Esophagus squamous epithelium (tissue), 5 donors: ENCODE results near the gene GTF2A1L. TPM values are rescaled to one million over a fixed set of nuclear protein-coding genes. Genes with fewer than 3 reads are reported as not detected.

Experiments used
- DNase-seq: peaks from one replicate; lab custom pipeline; 2025; lab: John Stamatoyannopoulos, UW
- H3K27ac ChIP-seq, 4 donors: fragments of 200-600 bp; sonication (generic); one replicate each; pipeline ENCODE4 v1.5.1; 2016 to 2019; ENCODE audit warnings: mild to moderate bottlenecking in 1 of 4
- H3K27me3 ChIP-seq, 4 donors: fragments of 200-600 bp; sonication (generic); 1 replicate in 3 of 4; 2 replicates in 1 of 4; pipeline versions ENCODE4 v1.5.1 to v1.6.0; 2017 to 2021; ENCODE audit warnings: antibody characterized with exemption in 1 of 4
- H3K36me3 ChIP-seq, 3 donors: fragments of 200-600 bp; sonication (generic); one replicate each; pipeline ENCODE4 v1.5.1; 2016 to 2019
- H3K4me1 ChIP-seq, 3 donors: fragments of 200-600 bp; sonication (generic); one replicate each; pipeline ENCODE4 v1.5.1; 2017 to 2019
- H3K4me3 ChIP-seq, 4 donors: fragments of 200-600 bp; sonication (generic); 1 replicate in 3 of 4; 2 replicates in 1 of 4; pipeline ENCODE4 v1.5.1; 2016 to 2019; ENCODE audit warnings: mild to moderate bottlenecking in 2 of 4, moderate library complexity in 1 of 4
- H3K9me3 ChIP-seq, 3 donors: fragments of 200-600 bp; sonication (generic); one replicate each; pipeline ENCODE4 v1.5.1; 2016 to 2019
- CTCF ChIP-seq, 6 experiments: fragments of 450-650 bp in 4 of 6; fragments of 200-600 bp in 2 of 6; sonication (generic) in 2 of 6; IDR thresholded peaks; one replicate each; pipeline ENCODE4 v1.5.1; 2016 to 2019; ENCODE audit warnings: antibody characterized with exemption in 6 of 6, mild to moderate bottlenecking in 4 of 6, moderate library complexity in 4 of 6
- POLR2A ChIP-seq, 4 donors: fragments of 450-650 bp; IDR thresholded peaks; one replicate each; pipeline ENCODE4 v1.6.1; 2017; ENCODE audit warnings: antibody characterized with exemption in 4 of 4, mild to moderate bottlenecking in 4 of 4, moderate library complexity in 3 of 4
- WGBS, 2 donors: methylation state at CpG; one replicate each; pipeline ENCODE4 v1.1.5; 2018; 5-methylcytosine and 5-hydroxymethylcytosine counted together
- intact Hi-C: fragments of 100-400 bp; cut with DNase I; formaldehyde crosslinking; loops from one replicate; pipeline ENCODE4 v1.15.0; 2022
- total RNA-seq, 4 donors: library from RNA; depleted of rRNA; stranded (reverse); fragments of >200 nt; gene quantifications; one replicate each; pipeline ENCODE4 v1.1.0, GENCODE V29; 2016
- donor health status: DM: yes; HTN: yes; CAD: no.

Gene GTF2A1L
- total RNA-seq, 4 donors from 2014 or later, result 0.22 to 4.0 (median 3.6) TPM; not detected in 1

GRCh38 chr2:48709096-48710034, 91.7 kb downstream of the GTF2A1L start:
- Histone ChIP-seq H3K4me3 (no peak overlapping the region), H3K4me1 (peaks cover 0 to 2% (median 0%) of the 10 kb centered on the region in 3 donors), H3K27me3 (no peaks in the 10 kb centered on the region), H3K9me3 (no peaks in the 10 kb centered on the region), H3K36me3 (no peaks in the 10 kb centered on the region), H3K27ac (no peak overlapping the region)
- WGBS, 2 donors, result 62 to 67% methylated on average over 7 of the region's 7 CpGs
- TF ChIP-seq CTCF (IDR thresholded peaks at IDR 0.05) (no peak), POLR2A (IDR thresholded peaks at IDR 0.05) (no peak)
- no peak for DNase-seq
- intact Hi-C loops, result no loop called here

GRCh38 chr2:48711343-48711742, 93.7 kb downstream of the GTF2A1L start:
- Histone ChIP-seq H3K4me1 (peaks cover 0 to 19% (median 12%) of the 10 kb centered on the region in 3 donors), H3K36me3 (no peaks in the 10 kb centered on the region), H3K27me3 (no peaks in the 10 kb centered on the region), H3K9me3 (no peaks in the 10 kb centered on the region), H3K4me3 (no peak overlapping the region), H3K27ac (no peak overlapping the region)
- DNase-seq, result no peak
- intact Hi-C loops, result no loop called here
- 45 to 48% methylated on average over 4 of the region's 4 CpGs for whole genome bisulfite sequencing, 2 donors
- TF ChIP-seq CTCF (IDR thresholded peaks at IDR 0.05), result no peak
- TF ChIP-seq POLR2A (IDR thresholded peaks at IDR 0.05), result no peak

- DNase-seq, result no peak
- WGBS, 2 donors, result 31 to 37% methylated on average over 2 of the region's 2 CpGs
- intact Hi-C loops, result no loop called here
These were observed 94.5 kb downstream of the GTF2A1L start for GRCh38 chr2:48712151-48712550.

GRCh38 chr2:48713647-48714046, 96.0 kb downstream of the GTF2A1L start:
- no peaks in the 10 kb centered on the region for H3K9me3 ChIP-seq
- peak overlapping the region in 3 of 4 donors; percentile 31 to 68 (median 40) for H3K27ac ChIP-seq
- H3K27me3 ChIP-seq, result no peaks in the 10 kb centered on the region
- no peak for DNase-seq
- H3K4me3 ChIP-seq, result no peak overlapping the region
- H3K4me1 ChIP-seq, result peaks cover 0 to 19% (median 12%) of the 10 kb centered on the region in 3 donors
- intact Hi-C loops, result no loop called here
- TF ChIP-seq POLR2A (IDR thresholded peaks at IDR 0.05) (no peak), CTCF (IDR thresholded peaks at IDR 0.05) (no peak)
- WGBS, 2 donors, result 63 to 69% methylated on average over 1 of the region's 1 CpG
- no peaks in the 10 kb centered on the region for H3K36me3 ChIP-seq

More at GRCh38 chr2:48712151-48712550, 94.5 kb downstream of the GTF2A1L start:
- Histone ChIP-seq H3K4me1 (peaks cover 0 to 19% (median 12%) of the 10 kb centered on the region in 3 donors), H3K36me3 (no peaks in the 10 kb centered on the region), H3K9me3 (no peaks in the 10 kb centered on the region), H3K27ac (no peak overlapping the region), H3K27me3 (no peaks in the 10 kb centered on the region), H3K4me3 (no peak overlapping the region)
- no peak for TF ChIP-seq POLR2A (IDR thresholded peaks at IDR 0.05)
- TF ChIP-seq CTCF (IDR thresholded peaks at IDR 0.05), result no peak

- 43% methylated on average over 2 of the region's 2 CpGs for WGBS, 2 donors
- peaks cover 0 to 19% (median 12%) of the 10 kb centered on the region in 3 donors for H3K4me1 ChIP-seq
- no peak for DNase-seq
- H3K27ac ChIP-seq, result peak overlapping the region in 3 of 4 donors; percentile 31 to 82 (median 68)
- H3K9me3 ChIP-seq, result no peaks in the 10 kb centered on the region
- no peaks in the 10 kb centered on the region for H3K27me3 ChIP-seq
- intact Hi-C loops, result no loop called here
- no peaks in the 10 kb centered on the region for H3K36me3 ChIP-seq
- H3K4me3 ChIP-seq, result no peak overlapping the region
- no peak for TF ChIP-seq CTCF (IDR thresholded peaks at IDR 0.05)
- no peak for TF ChIP-seq POLR2A (IDR thresholded peaks at IDR 0.05)
These were observed 96.6 kb downstream of the GTF2A1L start for GRCh38 chr2:48714245-48714644.
